GM21360 (cell line): ENCODE measurements around the gene LHFPL3.
"Not testable (repeated sequence)": the region's sequence is repeated elsewhere in the genome, so short reads cannot be mapped to it uniquely, and the experiment has no call there.

ENCODE experiments used
- ATAC-seq: cut with Tn5 transposase; IDR thresholded peaks from one replicate; pipeline ENCODE4 v1.9.1; 2021; ENCODE audit warnings: mild to moderate bottlenecking, moderate library complexity; ENCODE audit not compliant: unreplicated experiment

Gene LHFPL3

DNA sequence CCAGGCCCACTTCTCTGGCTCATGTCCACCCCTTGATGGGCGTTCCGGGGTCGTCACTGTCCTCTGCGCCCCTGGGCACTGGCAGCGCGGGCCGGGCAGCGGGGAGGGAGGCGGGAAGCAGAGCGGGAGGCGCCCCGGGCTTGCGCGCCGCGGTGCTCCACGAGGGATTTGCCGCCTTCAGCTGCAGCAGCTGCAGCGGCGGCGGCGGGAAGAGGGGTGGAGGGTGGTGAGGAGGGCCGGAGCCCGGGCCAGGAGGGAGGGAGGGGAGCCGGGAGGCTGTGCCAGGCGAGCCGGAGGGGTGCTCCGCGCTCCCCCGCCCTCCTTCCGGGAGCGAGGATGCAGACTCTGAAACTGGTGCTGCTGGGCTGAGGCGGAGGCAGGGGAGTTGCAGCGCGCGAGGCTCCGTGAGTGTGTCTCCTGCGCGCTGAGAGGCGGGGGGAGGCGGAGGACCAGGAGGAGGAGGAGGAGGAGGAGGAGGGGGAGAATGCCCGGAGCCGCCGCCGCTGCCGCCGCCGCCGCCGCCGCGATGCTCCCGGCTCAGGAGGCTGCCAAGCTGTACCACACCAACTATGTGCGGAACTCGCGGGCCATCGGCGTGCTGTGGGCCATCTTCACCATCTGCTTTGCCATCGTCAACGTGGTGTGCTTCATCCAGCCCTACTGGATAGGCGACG lies at the start of gene LHFPL3:
Gene LHFPL3 (plus strand): TSS at position 308 of the 674 bp plus-strand sequence.
- no peak for ATAC-seq

DNA sequence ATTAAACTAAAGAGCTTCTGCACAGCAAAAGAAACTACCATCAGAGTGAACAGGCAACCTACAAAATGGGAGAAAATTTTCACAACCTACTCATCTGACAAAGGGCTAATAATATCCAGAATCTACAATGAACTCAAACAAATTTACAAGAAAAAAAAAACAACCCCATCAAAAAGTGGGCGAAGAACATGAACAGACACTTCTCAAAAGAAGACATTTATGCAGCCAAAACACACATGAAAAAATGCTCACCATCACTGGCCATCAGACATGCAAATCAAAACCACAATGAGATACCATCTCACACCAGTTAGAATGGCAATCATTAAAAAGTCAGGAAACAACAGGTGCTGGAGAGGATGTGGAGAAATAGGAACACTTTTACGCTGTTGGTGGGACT lies 46.7 kb upstream of the LHFPL3 start:
- ATAC-seq = not testable (repeated sequence)

DNA sequence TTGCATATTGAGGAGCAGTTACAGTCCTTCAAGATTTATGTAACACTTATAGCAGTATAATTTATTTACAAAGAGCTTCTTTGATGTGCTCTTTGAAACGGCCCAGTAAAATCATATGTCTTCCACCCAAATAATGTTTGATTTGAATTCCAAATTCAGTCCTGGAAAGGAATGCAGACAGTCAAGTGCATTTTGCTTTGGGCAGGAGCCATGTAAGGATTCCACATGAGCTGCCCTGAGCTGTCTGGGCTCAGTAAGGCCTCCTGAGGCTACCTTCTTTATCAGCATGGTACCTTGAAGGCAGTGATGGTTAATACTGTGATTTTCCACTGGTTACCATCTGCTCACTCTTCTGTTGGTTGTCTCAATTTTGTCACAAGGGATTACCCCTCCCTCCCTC lies 41.6 kb upstream of the LHFPL3 start:
- no peak for ATAC-seq

DNA sequence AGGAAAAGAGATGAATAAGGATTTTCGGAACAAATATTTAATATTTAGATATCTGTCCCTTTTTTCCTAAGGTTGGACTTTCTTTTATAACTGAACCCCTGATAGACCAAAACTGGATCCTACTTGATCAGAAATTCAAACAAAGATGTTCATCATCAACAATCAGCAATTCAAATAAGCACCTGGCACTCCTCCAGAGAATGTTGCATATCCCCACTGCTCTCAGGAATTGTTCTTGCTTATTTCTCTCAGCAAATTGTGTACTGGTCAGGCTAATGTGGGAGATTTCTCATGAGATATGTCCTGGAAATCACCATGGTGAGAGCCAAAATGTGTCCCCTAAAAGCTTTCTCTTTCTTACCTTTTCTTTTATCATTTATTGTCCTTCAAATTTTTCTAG lies 40.3 kb upstream of the LHFPL3 start:
- ATAC-seq = no peak

DNA sequence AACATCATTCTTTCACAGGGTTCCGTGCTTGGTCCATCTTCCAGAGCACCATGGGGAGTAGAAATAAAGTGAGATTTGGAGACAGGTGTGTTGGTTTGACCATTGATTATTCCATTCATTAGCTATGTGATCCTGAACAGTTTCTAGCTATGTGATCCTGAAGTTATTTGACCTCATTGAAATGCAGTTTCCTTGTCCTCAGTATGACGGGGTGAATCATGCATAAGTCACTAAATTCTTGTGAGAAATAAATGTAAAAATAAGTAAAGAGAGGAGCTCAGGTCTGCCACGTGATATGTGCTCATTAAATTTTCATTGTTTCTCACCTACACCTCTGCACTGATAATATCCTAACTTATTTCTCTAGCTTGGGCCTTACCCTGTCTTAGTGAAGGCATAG lies 34.1 kb upstream of the LHFPL3 start:
- no peak for ATAC-seq

DNA sequence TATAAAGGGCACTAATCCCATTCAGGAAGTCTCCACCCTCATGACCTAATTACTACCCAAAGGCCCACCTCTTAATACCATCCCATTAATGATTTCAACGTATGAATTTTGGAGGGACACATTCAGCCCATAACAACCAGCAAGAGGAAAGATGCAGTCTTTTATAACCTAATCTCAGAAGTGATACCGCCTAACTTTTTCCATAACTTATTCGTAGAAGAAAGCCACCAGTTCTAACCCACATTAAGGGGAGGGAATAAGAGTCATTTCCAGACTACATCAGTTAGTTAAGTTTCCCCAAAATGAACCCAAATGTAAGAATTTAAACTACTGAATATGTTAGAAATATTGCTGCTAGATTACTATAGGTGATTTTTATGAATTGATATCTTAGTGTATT lies 32.1 kb upstream of the LHFPL3 start:
- no peak for ATAC-seq

DNA sequence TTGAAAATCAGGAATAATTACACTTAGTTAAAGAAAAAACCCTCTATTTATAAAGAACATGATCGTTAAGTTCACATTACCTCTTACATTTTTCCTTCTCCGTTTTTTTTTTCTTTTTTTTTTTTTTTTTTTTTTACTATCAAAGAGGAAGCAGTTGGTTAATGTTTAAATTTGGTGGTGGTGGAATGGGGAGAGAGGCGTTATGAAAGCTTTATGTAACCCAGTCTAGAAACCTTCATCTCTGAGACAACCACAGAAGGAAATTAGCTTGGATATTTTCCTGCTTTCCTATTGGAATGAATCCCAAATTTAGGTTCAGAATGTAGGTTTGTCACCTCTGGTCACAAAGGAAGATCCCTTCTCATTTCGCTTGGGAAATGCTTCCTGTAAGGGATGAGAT lies 31.5 kb upstream of the LHFPL3 start:
- ATAC-seq = no peak

DNA sequence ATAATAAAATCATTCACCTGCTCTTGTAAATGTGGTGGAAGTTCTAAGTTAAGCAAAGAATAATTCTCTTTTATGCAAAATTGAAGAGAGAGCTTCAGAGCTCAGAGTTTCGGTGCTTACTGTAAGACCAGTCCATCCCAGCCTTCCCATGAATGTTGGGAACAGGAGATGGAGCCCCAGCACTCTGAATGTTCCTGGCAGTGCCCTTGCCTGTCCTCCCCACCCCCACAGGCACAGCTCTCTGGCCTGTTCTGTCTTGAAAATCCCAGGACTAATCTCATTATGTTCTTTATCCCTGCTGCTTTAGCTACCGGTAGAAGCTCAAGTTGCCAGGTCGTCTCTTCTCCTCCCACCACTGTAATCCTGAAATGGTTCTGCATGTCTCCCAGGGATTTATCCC lies 29.1 kb upstream of the LHFPL3 start:
- no peak for ATAC-seq

DNA sequence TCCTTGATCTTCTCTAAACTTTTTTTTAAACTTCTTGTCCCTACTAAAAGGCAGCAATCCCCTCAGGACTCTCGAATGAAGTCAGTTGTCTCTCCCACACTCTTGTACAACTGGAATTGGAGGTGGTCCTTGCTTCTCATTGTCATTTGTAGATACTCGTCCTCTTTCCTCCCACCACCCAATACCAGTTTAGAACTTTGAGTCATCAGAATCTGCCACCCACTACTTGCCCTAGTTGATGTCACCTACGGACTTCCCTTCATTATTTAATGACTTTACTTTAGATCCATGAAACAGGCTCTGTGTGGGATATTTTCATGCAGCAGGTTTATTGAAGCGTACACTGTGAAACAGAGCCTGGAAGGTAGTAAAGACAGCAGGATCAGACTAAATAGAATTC lies 28.6 kb upstream of the LHFPL3 start:
- no peak for ATAC-seq

DNA sequence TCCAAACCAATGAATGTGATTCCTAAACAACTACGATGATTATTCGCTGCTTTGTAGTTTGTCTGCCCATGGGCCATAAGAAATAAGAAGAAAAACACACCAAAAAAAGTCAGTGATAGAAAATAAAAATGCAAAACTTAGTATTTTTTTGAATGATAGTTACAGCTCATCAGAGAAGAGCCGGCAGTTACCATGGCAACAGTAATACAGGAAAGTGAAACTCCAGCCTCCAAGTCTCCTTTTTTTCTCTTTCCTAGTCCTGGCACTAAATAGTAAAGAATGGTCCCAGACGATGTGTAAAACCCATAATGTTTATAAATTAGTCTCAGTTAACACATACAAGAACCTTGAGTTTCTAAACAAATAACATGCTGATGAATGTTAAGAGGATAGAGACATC lies 21.6 kb upstream of the LHFPL3 start:
- no peak for ATAC-seq

DNA sequence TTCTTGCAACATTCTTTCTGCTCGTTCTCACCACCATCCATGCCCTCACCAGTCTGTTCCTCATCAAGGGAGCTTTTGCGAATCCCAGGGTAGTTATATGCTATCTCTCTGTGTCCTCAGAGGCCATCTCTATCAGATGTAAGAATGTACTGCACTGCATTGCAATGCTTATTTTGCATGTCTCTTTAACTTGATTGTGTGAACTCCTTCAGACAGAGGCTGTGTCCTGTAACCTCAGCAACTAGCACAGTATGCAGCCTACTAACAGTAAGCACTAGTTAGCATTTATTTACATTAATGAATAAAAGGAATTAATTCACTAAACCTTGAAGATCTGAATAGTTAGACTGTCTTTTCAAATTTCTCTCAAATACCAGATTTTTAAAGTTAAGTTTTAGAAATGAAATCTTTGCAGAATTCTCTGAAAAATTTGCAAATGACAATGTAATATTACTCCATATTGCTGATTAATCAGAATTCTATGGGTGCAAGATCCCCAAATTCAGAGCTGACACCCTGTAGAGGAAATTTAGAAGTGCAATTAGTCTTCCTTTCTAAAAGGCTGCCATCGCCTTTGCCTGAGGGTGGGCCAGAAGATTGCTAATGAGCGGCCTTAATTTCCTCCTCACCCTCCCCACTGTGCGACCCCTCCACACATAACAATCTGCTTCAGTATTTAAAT lies 10.3 kb upstream of the LHFPL3 start:
- ATAC-seq = no peak

DNA sequence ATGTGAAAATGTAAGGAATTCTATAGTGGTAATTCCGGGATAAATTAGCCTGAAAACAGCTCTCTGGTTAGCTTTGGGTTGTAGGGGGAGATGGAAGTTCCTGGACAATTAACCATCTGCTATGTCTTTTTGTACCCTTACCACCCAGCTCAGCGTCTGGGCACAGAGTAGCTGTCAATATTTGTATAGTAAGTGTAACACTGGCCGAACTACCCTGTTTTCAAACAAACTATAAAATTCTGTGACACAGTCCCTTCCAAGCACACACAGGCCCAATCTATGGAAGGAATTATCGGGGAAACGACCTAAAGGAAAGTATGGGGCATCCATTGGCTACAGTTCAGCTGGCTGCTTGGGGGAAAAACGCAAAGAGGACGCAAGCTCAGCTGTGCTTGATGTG lies 869 bp upstream of the LHFPL3 start:
- ATAC-seq = no peak

DNA sequence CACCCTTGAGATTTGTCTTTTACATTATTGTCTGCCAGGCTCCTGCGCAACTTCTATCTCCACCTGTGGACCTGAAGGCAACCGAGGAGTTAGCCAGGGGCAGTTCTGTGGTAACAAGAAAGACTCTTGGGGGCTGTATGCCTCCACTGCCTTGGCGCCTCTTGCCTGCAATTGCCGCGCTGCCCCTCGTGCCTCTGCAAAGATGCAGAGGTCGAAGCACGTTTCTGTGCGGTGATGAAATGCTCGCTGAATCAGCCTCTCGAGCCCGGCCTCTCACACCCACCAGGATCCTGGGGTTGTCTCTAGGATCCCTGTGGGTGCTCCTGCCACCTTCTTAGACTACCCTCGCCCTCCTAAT lies 486 bp upstream of the LHFPL3 start:
- ATAC-seq = no peak

DNA sequence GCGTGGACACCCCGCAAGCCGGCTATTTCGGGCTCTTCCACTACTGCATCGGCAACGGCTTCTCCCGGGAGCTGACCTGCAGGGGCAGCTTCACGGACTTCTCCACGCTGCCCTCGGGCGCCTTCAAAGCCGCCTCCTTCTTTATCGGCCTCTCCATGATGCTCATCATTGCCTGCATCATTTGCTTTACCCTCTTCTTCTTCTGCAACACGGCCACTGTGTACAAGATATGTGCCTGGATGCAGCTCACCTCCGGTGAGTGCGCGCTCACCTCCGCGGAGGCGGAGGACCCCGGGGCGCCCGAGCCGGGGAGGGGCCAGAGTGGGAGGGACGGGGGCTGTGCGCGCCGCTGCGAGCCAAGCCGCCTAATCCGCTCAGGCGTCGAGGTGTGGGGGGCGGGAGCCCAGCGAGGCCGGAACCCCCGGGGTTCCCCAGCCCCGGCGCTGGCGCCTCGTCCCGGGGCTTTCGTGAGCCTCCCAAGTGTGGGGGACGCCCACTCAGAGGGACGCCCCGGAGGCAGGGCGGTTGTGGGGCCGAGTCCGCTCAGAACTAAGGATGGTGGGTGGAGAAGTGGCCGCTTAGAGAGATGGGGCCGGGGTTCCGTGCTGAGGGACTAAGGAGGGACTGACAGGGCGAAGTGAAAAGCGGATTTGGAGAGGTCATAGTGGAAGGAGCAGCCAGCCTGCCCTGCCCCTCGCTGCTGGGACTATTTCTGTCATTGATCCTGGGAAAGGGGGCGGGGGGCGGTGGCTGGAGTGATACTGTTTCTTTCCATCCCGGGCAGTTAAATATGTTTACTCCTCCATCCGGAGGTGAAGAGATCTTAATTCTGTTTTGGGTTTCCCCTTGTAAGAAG lies 795 bp downstream of the LHFPL3 start:
- no peak for ATAC-seq

DNA sequence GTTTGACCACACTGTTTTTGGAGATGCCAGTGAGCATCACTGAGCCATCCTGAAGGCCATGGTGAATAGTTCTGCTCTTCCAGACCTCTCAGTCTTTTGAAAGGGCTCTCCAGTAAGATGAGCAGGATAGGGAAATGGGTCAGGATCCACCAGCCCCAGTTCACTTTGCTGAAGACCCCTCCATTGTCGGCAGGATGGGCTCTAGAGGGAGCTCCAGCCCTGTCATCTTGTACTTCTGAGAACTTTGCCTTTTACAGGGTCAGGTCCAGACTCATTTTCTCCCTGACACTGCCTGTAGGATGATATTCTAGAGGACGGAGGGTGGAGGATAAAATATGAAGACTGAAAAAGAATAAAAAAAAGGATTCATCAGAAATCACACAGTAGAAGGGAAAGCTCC lies 13.1 kb downstream of the LHFPL3 start:
- no peak for ATAC-seq

DNA sequence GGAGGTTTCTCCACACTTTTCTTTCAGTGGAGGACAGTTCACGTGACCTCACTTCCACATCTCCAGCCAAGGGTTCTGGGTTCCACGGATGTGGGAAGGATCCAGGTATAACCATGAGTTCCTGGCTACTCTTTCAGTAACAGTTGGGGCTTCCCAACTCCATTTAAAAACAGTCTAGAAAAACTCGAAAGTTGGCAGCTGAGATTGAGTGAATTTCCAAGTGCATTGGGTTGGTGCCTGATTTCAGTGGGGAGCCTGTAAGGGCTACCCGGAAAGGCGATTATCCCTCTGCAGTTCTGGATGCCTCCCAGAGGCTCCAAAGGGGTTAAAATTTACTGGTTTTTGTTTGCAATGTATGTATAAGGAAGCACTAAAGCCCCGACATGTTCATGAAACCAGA lies 24.3 kb downstream of the LHFPL3 start:
- no peak for ATAC-seq

DNA sequence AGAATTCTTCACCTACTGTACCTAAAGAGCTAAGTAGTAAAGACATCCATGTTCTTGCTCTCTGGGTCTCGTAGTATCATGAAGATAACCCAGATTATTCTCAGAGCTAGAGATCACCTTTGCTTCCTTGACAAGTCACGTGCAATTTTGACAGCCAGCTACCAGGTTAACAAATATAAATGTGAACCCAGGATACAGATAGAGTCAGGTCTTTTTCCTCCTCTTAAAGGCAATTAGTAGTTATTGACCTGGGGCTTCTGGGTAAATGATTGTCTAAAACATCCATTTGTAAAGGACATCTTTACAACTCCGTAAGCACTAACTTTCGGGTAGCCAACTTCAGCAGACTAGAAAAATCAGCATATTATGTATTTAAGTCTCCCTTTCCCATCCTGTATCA lies 28.8 kb downstream of the LHFPL3 start:
- ATAC-seq = no peak

DNA sequence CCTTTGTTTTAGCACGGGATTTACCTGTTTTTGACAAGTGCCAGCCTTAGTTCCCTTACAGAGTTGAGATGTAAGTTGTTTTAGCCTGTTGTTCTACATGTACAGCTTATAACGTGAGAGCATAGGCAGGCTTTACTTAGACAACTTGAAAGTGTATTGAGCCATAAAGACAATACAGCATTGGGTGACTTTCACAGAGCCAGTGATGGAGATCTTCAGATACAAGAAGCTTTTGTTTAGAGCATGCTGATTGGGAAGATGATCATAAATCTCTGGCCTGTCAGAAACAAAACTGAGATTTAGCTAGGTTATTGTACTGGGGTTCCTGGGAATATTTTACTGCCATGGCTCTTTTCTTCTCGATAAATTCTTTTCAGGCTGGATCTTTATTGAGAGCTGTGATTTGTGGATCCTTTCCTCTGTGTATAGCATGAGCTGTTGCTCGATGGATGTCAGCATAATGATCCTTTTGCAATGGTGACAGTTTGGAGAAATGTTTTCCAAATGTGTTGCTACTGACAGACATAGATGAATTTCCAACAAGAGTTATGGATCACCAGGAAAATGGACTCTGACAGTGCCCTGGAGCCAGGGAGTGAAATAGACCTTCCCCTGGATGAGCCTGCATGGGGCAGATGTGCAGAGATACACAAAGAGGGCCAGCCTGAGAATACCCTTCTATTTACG lies 30.2 kb downstream of the LHFPL3 start:
- ATAC-seq = no peak

DNA sequence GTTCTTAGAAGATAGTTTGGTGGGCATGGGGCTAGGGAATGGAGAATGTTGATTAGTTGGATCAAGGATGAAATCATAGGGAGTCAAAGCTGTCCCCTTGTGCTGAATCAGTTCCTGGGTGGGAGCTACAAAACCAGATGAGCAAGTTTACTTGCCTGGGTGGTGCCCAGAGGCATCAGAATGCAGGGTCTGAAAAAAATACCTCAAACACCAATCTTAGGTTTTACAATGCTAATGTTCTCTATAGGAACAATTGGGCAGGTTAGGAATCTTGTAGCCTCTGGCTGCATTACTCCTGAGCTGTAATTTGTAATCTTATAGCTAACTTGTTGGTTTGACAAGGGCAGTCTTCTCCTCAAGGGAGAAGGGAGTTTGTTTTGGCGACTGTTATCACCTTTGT lies 34.4 kb downstream of the LHFPL3 start:
- no peak for ATAC-seq

DNA sequence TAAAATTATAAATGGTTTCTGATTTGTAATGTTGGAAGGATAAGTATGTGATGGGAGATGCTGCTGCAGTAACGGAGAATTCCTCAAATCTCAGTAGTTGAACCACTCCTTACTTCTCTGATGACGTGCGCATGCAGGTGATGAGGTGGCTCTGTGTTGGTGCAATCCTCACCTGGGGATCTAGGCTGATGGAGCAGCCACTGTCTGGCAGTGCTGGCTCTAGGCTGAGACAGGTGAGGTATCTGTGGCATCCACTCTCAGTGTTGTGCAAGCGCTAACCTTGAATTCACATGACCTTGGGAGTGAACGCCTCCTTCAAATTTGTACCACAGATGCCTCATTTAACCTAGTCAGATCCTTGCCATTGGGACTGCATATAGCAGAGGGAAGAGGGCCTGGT lies 35.0 kb downstream of the LHFPL3 start:
- ATAC-seq = no peak

DNA sequence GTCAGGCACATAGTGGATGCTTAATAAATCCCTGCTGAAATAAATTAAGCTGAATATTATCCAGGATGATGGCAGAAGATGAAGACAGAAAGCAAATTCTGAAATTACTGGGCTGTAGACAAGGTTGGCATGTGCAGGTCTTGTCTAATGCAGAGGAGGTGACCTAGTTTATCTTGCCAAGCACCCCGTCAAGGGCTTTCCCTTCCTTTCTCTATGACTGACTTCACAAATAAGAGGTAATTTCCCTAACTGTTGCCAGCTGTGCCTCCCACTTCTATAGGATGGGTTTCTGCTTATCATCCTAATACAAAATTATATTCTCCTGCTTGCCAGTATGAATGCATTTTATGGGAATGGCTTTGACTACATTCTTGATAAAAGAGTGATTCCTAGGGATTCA lies 38.0 kb downstream of the LHFPL3 start:
- no peak for ATAC-seq

DNA sequence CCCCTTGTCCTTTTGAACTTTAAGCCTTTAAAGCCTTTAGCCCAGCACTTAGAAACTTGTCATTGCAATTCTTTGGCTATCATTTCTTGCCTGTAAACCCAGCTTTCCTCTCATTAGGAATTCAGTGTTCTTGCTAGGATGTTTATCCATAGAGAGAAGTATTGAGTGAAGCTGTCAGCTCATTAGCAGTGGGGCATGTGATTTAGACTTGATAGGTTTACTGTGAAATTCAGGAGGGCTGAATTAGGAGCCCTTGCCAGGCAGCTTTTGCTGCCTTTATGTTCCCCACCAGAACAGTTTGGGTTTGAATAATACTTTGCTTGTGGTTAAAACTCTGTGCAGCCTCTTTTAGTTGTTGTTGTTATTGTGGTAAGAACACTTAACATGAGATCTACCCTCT lies 39.5 kb downstream of the LHFPL3 start:
- ATAC-seq = no peak
